ENCODE data around the gene EIF2S2.

DNA sequence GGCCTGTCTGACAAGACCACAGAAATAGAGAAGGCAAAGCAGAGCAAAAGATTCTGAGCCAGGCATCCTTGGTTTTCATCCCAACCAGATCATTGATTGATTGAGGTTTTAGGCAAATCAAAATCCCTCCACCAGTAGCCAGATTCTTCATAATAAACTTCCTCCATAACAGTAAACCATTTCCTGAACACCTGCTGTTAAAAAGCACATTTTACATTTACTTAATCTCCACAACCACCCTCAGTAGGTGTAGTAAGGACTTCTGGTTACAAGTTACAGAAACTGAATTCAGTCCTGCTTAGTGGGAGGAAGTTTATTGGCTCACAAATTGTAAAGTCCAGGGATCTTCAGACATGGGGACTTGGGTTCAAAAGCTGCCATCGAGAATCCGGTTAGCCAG lies 28.3 kb downstream of the EIF2S2 start:
- TF ChIP-seq CTCF (IDR thresholded peaks at IDR 0.05) (no peak), EZH2 (IDR thresholded peaks at IDR 0.05) (no peak), EZH2phosphoT487 (IDR thresholded peaks at IDR 0.05) (no peak)
